Activated naive CD4-positive, alpha-beta T cell treated with anti-CD3 and anti-CD28 coated beads, Interleukin-2, amount 50 U/mL, for 72 hours (primary cell): Measurements from ENCODE around the gene CARTPT. TPM values are rescaled to one million over a fixed set of nuclear protein-coding genes. Genes with fewer than 3 reads are reported as not detected.
A peak's percentile ranks its signal among the peaks of the same experiment; 100 is the strongest.

Source experiments
- ATAC-seq, 2 donors: fragments of 150-1000 bp; cut with Tn5 transposase; 2 replicates each; pipeline ENCODE4 v1.10.0; 2021; ENCODE audit warnings: mild to moderate bottlenecking in 2 of 2, moderate library complexity in 2 of 2
- DNase-seq, 2 donors: peaks; one replicate each; pipeline ENCODE4 v3.0.0; 2021 to 2022; ENCODE audit warnings: low spot score in 2 of 2
- H3K27ac Mint-ChIP-seq, 2 donors: one replicate each; pipeline ENCODE4 v1.8.0; 2022; ENCODE audit warnings: mild to moderate bottlenecking in 2 of 2, mixed read lengths in 2 of 2
- H3K36me3 Mint-ChIP-seq, 2 donors: one replicate each; pipeline ENCODE4 v1.8.0; 2022; ENCODE audit warnings: mixed read lengths in 2 of 2
- H3K9me3 Mint-ChIP-seq, 2 donors: one replicate each; pipeline ENCODE4 v1.8.0; 2022; ENCODE audit warnings: mixed read lengths in 2 of 2
- total RNA-seq, 2 donors: library from RNA; stranded (reverse); gene quantifications; one replicate each; pipeline ENCODE4 v1.2.3, GENCODE V29; 2022

CARTPT gene
- total RNA-seq: not detected

GRCh38 chr5:71719063-71719964 is at the start of gene CARTPT:
TSS of gene CARTPT (plus strand) at chr5:71719275. CDS start at chr5:71719294, 19 bp downstream.
- DNase-seq (no peak), ATAC-seq (no peak)
- Mint-ChIP-seq H3K27ac (no peak within 1 kb of the TSS), H3K36me3 (peaks cover 0 to 12% of the 10 kb centered on the region in 2 donors), H3K9me3 (no peaks in the 10 kb centered on the region)

- ATAC-seq: no peak
- Mint-ChIP-seq H3K36me3 (peaks cover 0 to 8% of the 10 kb centered on the region in 2 donors), H3K9me3 (peaks cover 0 to 5% of the 10 kb centered on the region in 2 donors)
Measured at GRCh38 chr5:71677977-71678376, 41.1 kb upstream of the CARTPT start.

GRCh38 chr5:71679714-71680113 is 39.4 kb upstream of the CARTPT start:
- Mint-ChIP-seq H3K27ac (no peak overlapping the region), H3K9me3 (peaks cover 8 to 9% of the 10 kb centered on the region in 2 donors), H3K36me3 (peaks cover 5 to 15% of the 10 kb centered on the region in 2 donors)
- ATAC-seq: no peak
- DNase-seq: no peak

More at GRCh38 chr5:71677977-71678376, 41.1 kb upstream of the CARTPT start:
- DNase-seq: no peak
- no peak overlapping the region for H3K27ac Mint-ChIP-seq

- no peak for ATAC-seq
- Mint-ChIP-seq H3K27ac (no peak overlapping the region), H3K9me3 (peaks cover 13 to 17% of the 10 kb centered on the region in 2 donors), H3K36me3 (peaks cover 13 to 17% of the 10 kb centered on the region in 2 donors)
- DNase-seq: no peak
Measured at GRCh38 chr5:71680510-71680909, 38.6 kb upstream of the CARTPT start.

GRCh38 chr5:71681296-71681695 is 37.8 kb upstream of the CARTPT start:
- ATAC-seq: no peak
- H3K27ac Mint-ChIP-seq: no peak overlapping the region
- DNase-seq: no peak
- peaks cover 12 to 18% of the 10 kb centered on the region in 2 donors for H3K36me3 Mint-ChIP-seq
- H3K9me3 Mint-ChIP-seq: peaks cover 17 to 24% of the 10 kb centered on the region in 2 donors

- ATAC-seq (no peak), DNase-seq (no peak)
- Mint-ChIP-seq H3K27ac (no peak overlapping the region), H3K9me3 (peaks cover 17 to 26% of the 10 kb centered on the region in 2 donors), H3K36me3 (peaks cover 12 to 22% of the 10 kb centered on the region in 2 donors)
Measured at GRCh38 chr5:71684309-71684708, 34.8 kb upstream of the CARTPT start.

GRCh38 chr5:71693828-71694427 is 25.1 kb upstream of the CARTPT start:
- Mint-ChIP-seq H3K36me3 (peaks cover 0 to 8% of the 10 kb centered on the region in 2 donors), H3K27ac (no peak overlapping the region), H3K9me3 (peaks cover 4 to 5% of the 10 kb centered on the region in 2 donors)
- DNase-seq (no peak), ATAC-seq (no peak)

GRCh38 chr5:71695071-71695470 is 24.0 kb upstream of the CARTPT start:
- H3K27ac Mint-ChIP-seq: no peak overlapping the region
- ATAC-seq: no peak
- no peak for DNase-seq
- peaks cover 4 to 5% of the 10 kb centered on the region in 2 donors for H3K9me3 Mint-ChIP-seq
- peaks cover 0 to 8% of the 10 kb centered on the region in 2 donors for H3K36me3 Mint-ChIP-seq

GRCh38 chr5:71695595-71695994 is 23.5 kb upstream of the CARTPT start:
- Mint-ChIP-seq H3K36me3 (peaks cover 0 to 8% of the 10 kb centered on the region in 2 donors), H3K9me3 (peaks cover 4 to 5% of the 10 kb centered on the region in 2 donors), H3K27ac (no peak overlapping the region)
- no peak for DNase-seq
- ATAC-seq: no peak

GRCh38 chr5:71697967-71698366 is 21.1 kb upstream of the CARTPT start:
- peaks cover 0 to 8% of the 10 kb centered on the region in 2 donors for H3K36me3 Mint-ChIP-seq
- peaks cover 4 to 5% of the 10 kb centered on the region in 2 donors for H3K9me3 Mint-ChIP-seq
- DNase-seq (no peak), ATAC-seq (no peak)
- no peak overlapping the region for H3K27ac Mint-ChIP-seq

GRCh38 chr5:71699233-71699632 is 19.8 kb upstream of the CARTPT start:
- peaks cover 0 to 8% of the 10 kb centered on the region in 2 donors for H3K36me3 Mint-ChIP-seq
- no peak overlapping the region for H3K27ac Mint-ChIP-seq
- DNase-seq: no peak
- peaks cover 4 to 5% of the 10 kb centered on the region in 2 donors for H3K9me3 Mint-ChIP-seq
- ATAC-seq: no peak

GRCh38 chr5:71699751-71700150 is 19.3 kb upstream of the CARTPT start:
- DNase-seq (no peak), ATAC-seq (no peak)
- no peak overlapping the region for H3K27ac Mint-ChIP-seq
- peaks cover 4 to 5% of the 10 kb centered on the region in 2 donors for H3K9me3 Mint-ChIP-seq
- peaks cover 0 to 8% of the 10 kb centered on the region in 2 donors for H3K36me3 Mint-ChIP-seq

- peaks cover 0 to 8% of the 10 kb centered on the region in 2 donors for H3K36me3 Mint-ChIP-seq
- peaks cover 4 to 5% of the 10 kb centered on the region in 2 donors for H3K9me3 Mint-ChIP-seq
- no peak for ATAC-seq
- no peak for DNase-seq
- no peak overlapping the region for H3K27ac Mint-ChIP-seq
Measured at GRCh38 chr5:71700803-71701202, 18.3 kb upstream of the CARTPT start.

GRCh38 chr5:71701407-71701806 is 17.7 kb upstream of the CARTPT start:
- Mint-ChIP-seq H3K9me3 (peaks cover 4 to 5% of the 10 kb centered on the region in 2 donors), H3K36me3 (peaks cover 0 to 8% of the 10 kb centered on the region in 2 donors), H3K27ac (no peak overlapping the region)
- ATAC-seq (peak in 1 of 2 donors; percentile 68), DNase-seq (no peak)

- DNase-seq (no peak), ATAC-seq (no peak)
- Mint-ChIP-seq H3K9me3 (no peaks in the 10 kb centered on the region), H3K27ac (no peak overlapping the region), H3K36me3 (no peaks in the 10 kb centered on the region)
Measured at GRCh38 chr5:71703941-71704340, 15.1 kb upstream of the CARTPT start.

GRCh38 chr5:71705421-71705820 is 13.7 kb upstream of the CARTPT start:
- ATAC-seq (no peak), DNase-seq (no peak)
- Mint-ChIP-seq H3K27ac (no peak overlapping the region), H3K9me3 (no peaks in the 10 kb centered on the region), H3K36me3 (no peaks in the 10 kb centered on the region)

- H3K9me3 Mint-ChIP-seq: no peaks in the 10 kb centered on the region
- ATAC-seq (no peak), DNase-seq (no peak)
- H3K27ac Mint-ChIP-seq: no peak overlapping the region
- no peaks in the 10 kb centered on the region for H3K36me3 Mint-ChIP-seq
Measured at GRCh38 chr5:71706906-71707305, 12.2 kb upstream of the CARTPT start.
